Measurements from ENCODE around the gene ELK4. TPM values are rescaled to one million over a fixed set of nuclear protein-coding genes. Genes with fewer than 3 reads are reported as not detected.

ELK4 gene
- total and polyA plus RNA-seq, 2 of the 8 experiments (the other 6 are each of a cell fraction or from before 2014, with no cell fraction given): 2.9 to 26.3 TPM

- H4K8ac ChIP-seq (ENCODE audit: extremely low read depth, insufficient read depth, low read length): no peak overlapping the region
- H3K36me3 ChIP-seq (ENCODE audit: control insufficient read depth in 2 of 4, insufficient read depth in 4 of 4, low read length in 3 of 4): peaks cover 0 to 13% (median 1%) of the 10 kb centered on the region in 4 experiments; a peak in 4 of 8 replicates
- no peaks in the 10 kb centered on the region for H3K79me2 ChIP-seq (ENCODE audit: control insufficient read depth in 1 of 2, insufficient read depth in 2 of 2, low read length in 2 of 2)
- H2AK5ac ChIP-seq (ENCODE audit: low read depth, low read length): no peak overlapping the region
- H3K4me1 ChIP-seq (replicated peaks in 1 of 4; ENCODE audit: control insufficient read depth in 3 of 4, insufficient read depth in 4 of 4, low read length in 3 of 4): no peaks in the 10 kb centered on the region
- no peak overlapping the region for H2AFZ ChIP-seq (ENCODE audit: low read length)
- H3K18ac ChIP-seq (ENCODE audit: extremely low read depth, low read length): no peak overlapping the region
- no peak overlapping the region for H3K14ac ChIP-seq (ENCODE audit: insufficient read length)
- H3K4ac ChIP-seq (replicated peaks; ENCODE audit: insufficient read length, low read depth, low read length): no peak overlapping the region
- no peak overlapping the region for H3K4me2 ChIP-seq (ENCODE audit: insufficient read depth in 1 of 2, low read depth in 2 of 2, low read length in 2 of 2)
- H4K20me1 ChIP-seq (replicated peaks in 1 of 2; ENCODE audit: control insufficient read depth in 1 of 2, insufficient read depth in 2 of 2, low read length in 2 of 2): peaks cover 0 to 4% of the 10 kb centered on the region in 2 experiments
- H4K91ac ChIP-seq (replicated peaks; ENCODE audit: insufficient read length, low read length): no peak overlapping the region
- H3K9ac ChIP-seq (replicated peaks in 1 of 4; ENCODE audit: extremely low read depth in 1 of 4, low read depth in 3 of 4, low read length in 3 of 4): no peak overlapping the region
- DNase-seq (ENCODE audit: low read depth in 1 of 2, low spot score in 2 of 2): peak in 1 of 2 experiments; percentile 33
- FAIRE-seq: no peak
- TF ChIP-seq ATF2 (IDR thresholded peaks at IDR 0.05; ENCODE audit: low read length): no peak
- no peak for TF ChIP-seq HDAC2 (IDR thresholded peaks at IDR 0.05; ENCODE audit: borderline replicate concordance in 1 of 2, low read depth in 2 of 2, low read length in 2 of 2)
- no peak for TF ChIP-seq USF2 (IDR thresholded peaks at IDR 0.05; ENCODE audit: low read length)
- H2BK120ac ChIP-seq (replicated peaks; ENCODE audit: low read depth, low read length): no peak overlapping the region
- no peaks in the 10 kb centered on the region for H3K9me3 ChIP-seq (ENCODE audit: insufficient read depth in 2 of 2, low read depth in 1 of 2, low read length in 1 of 2)
- H4K5ac ChIP-seq (ENCODE audit: insufficient read length, low read depth, low read length): no peak overlapping the region
- CTCF ChIA-PET (ENCODE audit: partially characterized antibody): interaction anchor here (0.6 to 15.6 kb wide), 9 partner anchors 10 to 402 kb away, joined by 3 to 322 read pairs (median 4); no protein-coding TSS in a partner anchor
- no peaks in the 10 kb centered on the region for H3K27me3 ChIP-seq (replicated peaks in 1 of 4; ENCODE audit: control insufficient read depth in 3 of 4, extremely low read depth in 1 of 4, insufficient read depth in 3 of 4, low read length in 3 of 4)
- H2BK12ac ChIP-seq (ENCODE audit: low read depth, low read length): no peak overlapping the region
- no peak overlapping the region for H2BK5ac ChIP-seq (ENCODE audit: low read depth, low read length)
- no peak overlapping the region for H3K23ac ChIP-seq (ENCODE audit: insufficient read length)
- no peak overlapping the region for H3K4me3 ChIP-seq (ENCODE audit: extremely low read depth in 1 of 4, insufficient read depth in 2 of 4, low read depth in 3 of 4, low read length in 4 of 4)
- H3K27ac ChIP-seq (ENCODE audit: low read depth, low read length): no peak overlapping the region
- 86% methylated on average over 8 of the region's 8 CpGs; no CpG with 5 or more reads in 1 of the 2 experiments for WGBS, 2 experiments (ENCODE audit: extremely low coverage in 1 of 2, insufficient coverage in 1 of 2, insufficient read length in 1 of 2, insufficient replicate concordance in 2 of 2, low coverage in 1 of 2, low lambda C conversion rate in 2 of 2, missing lambda C conversion rate in 1 of 2)
- H2BK15ac ChIP-seq (ENCODE audit: low read length): no peak overlapping the region
- H3K79me1 ChIP-seq (ENCODE audit: low read depth, low read length): no peaks in the 10 kb centered on the region; the same call in 1 of the 2 replicates
- POLR2A ChIA-PET (ENCODE audit: partially characterized antibody): interaction anchor here (1.7 kb wide), 1 partner anchor 9 kb away, joined by 3 read pairs; no protein-coding TSS in a partner anchor
- H2BK20ac ChIP-seq (ENCODE audit: low read length): no peak overlapping the region
- H3K23me2 ChIP-seq (ENCODE audit: low read depth, low read length): no peaks in the 10 kb centered on the region
- no peak overlapping the region for H3K56ac ChIP-seq (replicated peaks; ENCODE audit: insufficient read length, low read depth, low read length)
Measured at GRCh38 chr1:205597691-205598314, 34.0 kb downstream of the ELK4 start.
